ENCODE measurements around the gene FAM168A. TPM values are rescaled to one million over a fixed set of nuclear protein-coding genes. Genes with fewer than 3 reads are reported as not detected.
"Not testable (repeated sequence)": the region's sequence is repeated elsewhere in the genome, so short reads cannot be mapped to it uniquely, and the experiment has no call there.

Gene FAM168A
- total and polyA plus RNA-seq, 9 of the 15 experiments (the other 6 are each of a cell fraction or from before 2014, with no cell fraction given), result 0.44 to 7.2 (median 2.9) TPM

- no peak for TF ChIP-seq ADNP (tag; IDR thresholded peaks at IDR 0.05)
- no peak for TF ChIP-seq MCM5 (IDR thresholded peaks at IDR 0.05; ENCODE audit: low read depth)
Measured at GRCh38 chr11:73439002-73439843, 158.7 kb downstream of the FAM168A start (continued).

- WGBS (ENCODE audit: insufficient coverage, low coverage, missing lambda C conversion rate), result 34% methylated on average over 4 of the region's 4 CpGs
- H3K9me3 ChIP-seq (replicated peaks; ENCODE audit: control insufficient read depth, insufficient read depth, low read depth, low read length); H3K4me3 ChIP-seq; H3K9me1 ChIP-seq (ENCODE audit: control insufficient read depth, insufficient read depth, low read length); H3K27ac ChIP-seq (ENCODE audit: extremely low read depth, low read depth, low read length); H3K36me3 ChIP-seq (ENCODE audit: control insufficient read depth, insufficient read depth, low read length); BruUV-seq (replicated peaks); CTCF ChIA-PET (ENCODE audit: low intra/inter-chr PET ratio); in situ Hi-C loops (cut with MboI); H4K20me1 ChIP-seq (replicated peaks; ENCODE audit: control insufficient read depth, insufficient read depth, low read length); H3K9ac ChIP-seq (ENCODE audit: insufficient read depth in 1 of 2, low read depth in 2 of 2, low read length in 2 of 2); H3K4me2 ChIP-seq (ENCODE audit: insufficient read depth, low read length); H3K27me3 ChIP-seq (ENCODE audit: control insufficient read depth in 2 of 2, insufficient read depth in 2 of 2, low read length in 2 of 2); DNase-seq (ENCODE audit: extremely low read depth in 1 of 4, low spot score in 3 of 4); H3K4me1 ChIP-seq (replicated peaks in 1 of 2; ENCODE audit: control insufficient read depth in 2 of 2, insufficient read depth in 2 of 2, low read length in 2 of 2); H3K79me2 ChIP-seq (ENCODE audit: control insufficient read depth, insufficient read depth, low read length); FAIRE-seq; H2AFZ ChIP-seq (ENCODE audit: low read depth, low read length); intact Hi-C loops (cut with micrococcal nuclease); ATAC-seq: not testable (repeated sequence)
- POLR2A ChIA-PET, result interaction anchor here (1.3 to 3.9 kb wide), 2 partner anchors 10 to 17 kb away, joined by 3 to 10 read pairs; no protein-coding TSS in a partner anchor
Measured at GRCh38 chr11:73436859-73437258, 161.1 kb downstream of the FAM168A start.

- BruUV-seq (replicated peaks), result no TSS peak
- FAIRE-seq, result no peak
- no peak for TF ChIP-seq POLR2A (conservative IDR thresholded peaks at IDR 0.05)
- TF ChIP-seq TFAM (CRISPR knock-in tag; conservative IDR thresholded peaks at IDR 0.05), result no peak
- no peak for TF ChIP-seq HINFP (tag; conservative IDR thresholded peaks at IDR 0.05; ENCODE audit: low read depth)
- no peak for TF ChIP-seq ZNF644 (tag; IDR thresholded peaks at IDR 0.05; ENCODE audit: low read depth)
- no peak for TF ChIP-seq DPF2 (IDR thresholded peaks at IDR 0.05)
- TF ChIP-seq PTRF (tag; IDR thresholded peaks at IDR 0.05), result no peak
- TF ChIP-seq POU5F1 (IDR thresholded peaks at IDR 0.05; ENCODE audit: borderline replicate concordance, low read depth, low read length, partially characterized antibody), result no peak
- no peak for TF ChIP-seq CTCFL (IDR thresholded peaks at IDR 0.05; ENCODE audit: borderline replicate concordance, insufficient read depth, low read depth, low read length, poor library complexity, severe bottlenecking)
Measured at GRCh38 chr11:73431396-73431795, 166.5 kb downstream of the FAM168A start.

More at GRCh38 chr11:73431396-73431795, 166.5 kb downstream of the FAM168A start:
- Histone ChIP-seq H3K27me3 (ENCODE audit: control insufficient read depth in 2 of 2, insufficient read depth in 2 of 2, low read length in 2 of 2) (no peaks in the 10 kb centered on the region), H3K9me1 (ENCODE audit: control insufficient read depth, insufficient read depth, low read length) (no peaks in the 10 kb centered on the region), H3K9ac (ENCODE audit: insufficient read depth in 1 of 2, low read depth in 2 of 2, low read length in 2 of 2) (no peak overlapping the region), H3K27ac (ENCODE audit: extremely low read depth, low read depth, low read length) (no peak overlapping the region), H4K20me1 (replicated peaks; ENCODE audit: control insufficient read depth, insufficient read depth, low read length) (peaks cover 3% of the 10 kb centered on the region; the same call in 1 of the 2 replicates), H3K36me3 (ENCODE audit: control insufficient read depth, insufficient read depth, low read length) (no peaks in the 10 kb centered on the region), H3K4me1 (replicated peaks in 1 of 2; ENCODE audit: control insufficient read depth in 2 of 2, insufficient read depth in 2 of 2, low read length in 2 of 2) (no peaks in the 10 kb centered on the region), H3K79me2 (ENCODE audit: control insufficient read depth, insufficient read depth, low read length) (no peaks in the 10 kb centered on the region), H3K4me3 (no peak overlapping the region), H3K4me2 (ENCODE audit: insufficient read depth, low read length) (no peak overlapping the region), H3K9me3 (replicated peaks; ENCODE audit: control insufficient read depth, insufficient read depth, low read depth, low read length) (no peaks in the 10 kb centered on the region), H2AFZ (ENCODE audit: low read depth, low read length) (no peak overlapping the region)
- in situ Hi-C loops (cut with MboI), result no loop called here
- ChIA-PET CTCF (ENCODE audit: low intra/inter-chr PET ratio) (no interaction called here), POLR2A (interaction anchor here (0.7 to 0.8 kb wide), 2 partner anchors 20 to 38 kb away, joined by 3 read pairs; no protein-coding TSS in a partner anchor)
- DNase-seq (ENCODE audit: extremely low read depth in 1 of 4, low spot score in 3 of 4), result no peak
- ATAC-seq, result no peak
- WGBS (ENCODE audit: insufficient coverage, low coverage, missing lambda C conversion rate), result 39% methylated on average over 5 of the region's 5 CpGs
- intact Hi-C loops (cut with micrococcal nuclease), result no loop called here
